H54 (cell line): ENCODE measurements around the gene LRRC63.
"Not testable (repeated sequence)": the region's sequence is repeated elsewhere in the genome, so short reads cannot be mapped to it uniquely, and the experiment has no call there.

ENCODE experiments used
- DNase-seq: peaks from one replicate; pipeline ENCODE4 v3.0.0; 2011; ENCODE audit warnings: low spot score, mixed read lengths; ENCODE audit not compliant: insufficient read length
- FAIRE-seq: peaks from 3 replicates; lab custom pipeline; 2011; peaks lifted over from hg19 to GRCh38; lab: Jason Lieb, UNC
- POLR2A ChIP-seq: IDR thresholded peaks from 2 replicates; pipeline ENCODE4 v1.6.1; 2011; ENCODE audit warnings: low read depth, mild to moderate bottlenecking, low read length

Gene LRRC63

DNA sequence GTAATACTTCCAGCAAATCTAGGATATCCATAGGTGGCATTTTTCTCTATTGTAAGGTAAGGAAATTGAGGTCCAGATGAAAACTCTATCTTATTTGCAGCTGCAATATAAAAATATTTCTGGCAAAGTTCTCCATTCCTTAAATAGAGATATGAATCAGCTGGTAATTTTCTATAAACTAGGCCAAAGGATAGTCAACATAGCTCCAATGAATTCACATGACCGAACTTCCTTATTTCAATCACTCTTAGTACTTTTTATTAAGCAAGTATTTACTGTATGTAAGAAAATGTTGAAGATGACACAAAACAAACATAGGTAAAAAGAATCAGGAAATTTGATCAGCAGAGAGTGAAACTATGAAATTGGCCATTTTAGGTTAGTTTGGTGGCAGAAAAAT, 16.7 kb upstream of the LRRC63 start:
- FAIRE-seq (no peak), DNase-seq (no peak)
- TF ChIP-seq POLR2A: no peak

DNA sequence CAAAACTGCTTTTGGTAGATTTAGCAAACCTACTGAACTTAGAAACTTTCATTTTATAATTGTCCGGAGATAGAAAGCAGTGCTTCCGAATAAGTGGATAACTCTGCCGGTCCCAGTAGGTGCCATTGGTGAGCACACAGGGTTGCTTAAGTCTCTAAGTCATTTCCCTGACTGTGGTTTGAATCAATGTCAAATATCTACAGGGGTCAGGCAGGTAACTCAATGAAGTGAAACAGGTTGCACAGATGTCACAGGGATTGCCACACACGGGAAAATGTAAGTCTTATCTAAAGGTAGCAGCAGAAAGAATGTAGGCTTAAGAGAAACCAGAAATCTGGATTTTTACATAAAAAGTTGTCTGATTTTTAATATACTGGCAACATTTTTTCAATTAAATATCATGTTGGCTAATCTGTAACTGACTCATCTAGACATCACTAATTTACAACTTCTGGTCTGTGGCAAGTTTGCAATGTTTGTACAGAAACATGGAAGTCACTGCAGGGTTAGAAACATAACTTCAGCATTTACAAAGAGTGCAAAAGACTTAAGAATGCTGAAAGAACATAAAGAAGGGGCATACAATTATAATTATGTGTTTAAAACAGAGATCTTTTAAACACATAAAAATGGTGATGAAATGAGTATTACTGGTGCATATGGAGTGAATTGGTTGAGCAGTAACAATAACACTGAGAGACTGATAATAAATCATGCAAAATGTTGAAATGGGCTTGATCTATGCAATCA, 14.3 kb upstream of the LRRC63 start:
- DNase-seq (no peak), FAIRE-seq (no peak)
- TF ChIP-seq POLR2A: no peak

DNA sequence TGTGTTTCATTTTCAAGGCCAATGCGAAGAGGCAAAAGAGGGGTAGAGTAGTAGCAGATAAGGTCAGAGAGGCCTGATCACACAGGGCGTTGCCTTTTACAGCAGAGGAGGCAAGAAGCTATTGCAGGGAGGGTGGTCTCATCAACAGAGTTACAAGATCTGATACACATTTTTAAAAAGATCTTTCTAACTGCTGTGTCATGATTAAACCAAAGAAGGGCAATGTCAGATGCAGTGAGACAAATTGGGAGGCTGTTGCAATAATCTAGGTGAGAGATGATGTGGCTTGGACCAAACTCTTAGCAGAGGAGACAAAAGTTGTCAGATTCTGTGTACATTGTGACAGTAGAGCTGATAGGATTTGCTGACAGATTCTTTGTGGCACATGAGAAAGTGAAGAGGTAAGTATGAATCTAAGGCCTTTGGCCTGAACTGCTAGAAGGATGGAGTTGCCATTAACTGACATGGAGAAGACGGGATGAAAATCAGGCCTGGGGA, 13.0 kb upstream of the LRRC63 start:
- TF ChIP-seq POLR2A: no peak
- no peak for FAIRE-seq
- no peak for DNase-seq

DNA sequence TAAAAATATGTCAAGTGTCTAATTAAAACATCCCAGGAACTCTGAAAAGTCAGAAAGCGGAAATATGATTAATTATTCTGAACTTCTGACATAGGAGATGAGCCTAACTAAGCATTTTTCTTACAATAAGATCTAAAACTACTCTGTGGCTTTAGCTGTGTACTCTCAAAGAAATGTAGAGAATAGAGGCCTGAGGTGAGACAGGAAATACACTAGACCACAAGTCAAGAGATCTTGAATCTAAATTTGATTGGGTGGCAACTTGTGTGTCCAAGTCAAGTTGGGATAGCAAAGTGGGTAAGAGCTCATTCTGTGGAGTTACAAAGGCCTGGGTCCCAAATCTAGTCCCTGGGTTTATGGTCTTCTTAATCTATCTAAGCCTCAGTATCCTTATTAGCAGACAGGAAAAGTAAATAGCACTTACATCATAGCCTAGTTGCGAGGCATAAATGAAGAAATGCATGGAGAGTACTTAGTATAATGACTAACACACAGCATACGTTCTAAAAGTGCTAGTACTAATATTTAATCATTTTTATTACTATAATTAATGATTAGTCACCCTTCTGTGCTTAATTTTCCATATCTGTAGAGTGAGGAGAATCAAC, 9.4 kb upstream of the LRRC63 start:
- FAIRE-seq (no peak), DNase-seq (no peak)
- TF ChIP-seq POLR2A: no peak

DNA sequence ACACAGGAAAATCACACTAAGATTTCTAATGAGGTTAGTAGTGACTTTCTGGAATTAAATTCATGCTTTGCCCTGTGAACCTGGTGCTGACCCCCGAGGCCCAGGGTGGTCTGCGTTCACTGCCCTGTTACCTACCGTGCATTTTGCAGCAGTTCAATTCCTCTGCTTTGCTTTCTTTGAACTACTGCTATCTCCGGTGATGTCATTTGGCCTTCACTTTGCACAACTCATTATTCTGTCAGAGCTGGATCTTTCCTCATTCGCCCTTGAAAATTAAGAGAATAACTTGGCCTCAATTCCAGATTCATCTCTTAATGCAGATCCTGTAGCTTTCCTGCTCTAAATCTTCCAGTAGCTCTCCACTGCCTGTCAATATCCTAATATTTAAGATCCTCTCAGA, 8.8 kb upstream of the LRRC63 start:
- TF ChIP-seq POLR2A: no peak
- no peak for DNase-seq
- no peak for FAIRE-seq

DNA sequence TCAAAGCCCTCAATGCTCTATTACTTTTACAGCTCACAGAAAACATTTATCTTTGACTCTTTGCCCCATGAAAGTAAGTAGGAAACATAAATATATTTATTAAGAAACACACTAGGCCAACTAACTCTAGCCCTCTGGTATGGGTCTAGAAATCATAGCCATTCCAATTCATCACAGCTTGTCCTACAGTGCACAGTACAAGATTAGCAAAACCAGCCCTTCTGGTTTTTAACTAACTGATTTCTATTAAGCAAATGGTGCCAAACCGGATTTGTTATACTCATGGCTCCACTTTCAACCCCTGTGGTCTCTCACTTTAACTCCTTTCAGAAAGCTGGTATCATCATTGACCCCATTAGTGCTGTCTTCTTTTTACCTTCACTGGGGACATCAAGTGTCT, 5.6 kb upstream of the LRRC63 start:
- TF ChIP-seq POLR2A: no peak
- FAIRE-seq (no peak), DNase-seq (no peak)

DNA sequence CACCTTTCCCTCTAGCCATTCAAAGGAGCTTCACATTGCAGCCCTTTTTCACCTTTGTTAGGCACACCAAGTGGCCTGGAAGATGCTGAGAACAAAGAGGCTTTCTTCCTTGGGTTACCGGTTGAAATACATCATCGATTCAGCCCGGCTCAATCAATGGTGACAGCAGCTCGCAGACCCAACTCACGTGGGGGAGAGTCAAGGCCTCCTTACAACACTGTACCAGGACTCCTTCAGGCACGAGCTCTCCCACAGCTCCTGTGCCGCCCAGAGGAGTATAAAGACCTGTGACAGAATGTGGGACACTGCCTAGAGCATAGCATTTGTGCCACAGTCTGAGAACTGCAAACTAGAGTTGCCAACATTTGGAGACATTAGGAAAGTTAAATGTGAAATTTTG, 3.9 kb upstream of the LRRC63 start:
- FAIRE-seq (no peak), DNase-seq (no peak)
- no peak for TF ChIP-seq POLR2A

DNA sequence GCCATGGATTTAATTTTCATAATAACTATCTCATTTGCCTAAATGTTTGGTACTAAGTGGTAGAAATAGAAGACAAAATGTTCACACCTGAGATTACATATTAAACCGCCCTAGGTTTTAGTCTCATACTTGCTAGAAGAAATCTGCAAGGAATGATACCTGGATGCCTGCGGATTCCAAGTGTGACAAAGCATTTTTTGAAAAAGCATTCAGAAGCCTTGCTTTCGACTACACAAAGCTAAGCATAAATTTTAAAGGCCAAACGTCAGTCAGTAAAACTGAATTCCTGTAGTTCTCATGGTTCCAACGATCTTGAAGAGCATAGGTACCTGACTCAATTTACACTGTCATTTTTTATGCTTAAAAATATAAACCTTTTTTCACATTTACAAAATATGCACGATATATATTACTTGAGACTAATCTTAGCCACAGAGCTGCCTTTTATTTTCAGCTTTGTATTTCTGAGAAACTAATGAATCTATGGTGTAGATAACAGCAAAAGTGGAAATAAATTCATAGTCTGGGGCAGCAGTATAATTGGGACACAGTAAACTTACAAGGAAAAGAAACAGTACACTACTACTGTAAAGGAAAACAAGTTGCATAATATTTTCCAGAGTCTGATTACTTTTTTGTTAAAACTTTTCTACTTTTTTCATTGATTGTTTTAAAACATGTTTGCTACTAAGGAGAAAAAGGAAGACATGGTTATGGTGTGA, 1.2 kb upstream of the LRRC63 start:
- FAIRE-seq (no peak), DNase-seq (no peak)
- no peak for TF ChIP-seq POLR2A

DNA sequence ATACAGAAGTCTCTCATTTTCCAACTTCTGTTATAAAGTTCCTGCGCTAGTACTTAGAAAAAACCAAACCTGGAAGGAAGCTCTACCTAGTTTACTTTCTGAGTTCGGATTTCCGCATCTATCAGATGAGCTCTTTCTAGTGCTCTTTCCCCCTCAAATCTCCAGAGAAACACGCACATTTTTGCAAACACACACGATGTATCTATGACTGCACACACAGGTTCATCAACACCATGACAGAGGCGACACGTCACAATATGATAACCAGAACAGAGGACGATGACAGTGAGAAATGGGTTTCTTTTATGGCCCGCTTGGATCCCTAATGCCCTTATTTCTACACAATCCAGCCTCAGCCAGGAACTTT, 629 bp upstream of the LRRC63 start:
- TF ChIP-seq POLR2A: no peak
- no peak for FAIRE-seq

DNA sequence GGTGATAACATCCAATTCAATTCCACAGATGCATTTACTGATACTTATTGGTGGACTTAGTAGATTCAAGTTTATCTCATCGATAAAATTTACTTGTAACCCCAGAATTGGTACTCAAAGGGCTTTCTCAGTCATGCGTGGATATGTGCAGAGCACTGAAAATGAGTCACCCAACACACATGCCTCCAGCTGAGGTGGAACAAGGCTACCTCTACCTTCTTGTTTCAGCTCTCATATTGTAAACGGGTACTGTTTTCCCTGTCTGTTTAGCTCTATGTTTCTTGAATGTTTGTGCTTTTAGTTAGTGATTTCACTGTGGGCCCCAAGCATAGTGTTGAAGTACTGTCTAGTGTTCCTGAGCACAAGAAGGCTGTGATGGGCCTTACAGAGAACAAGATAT, 1.5 kb downstream of the LRRC63 start:
- FAIRE-seq (no peak), DNase-seq (no peak)
- no peak for TF ChIP-seq POLR2A

More for the DNA sequence above, 629 bp upstream of the LRRC63 start:
- DNase-seq: no peak

DNA sequence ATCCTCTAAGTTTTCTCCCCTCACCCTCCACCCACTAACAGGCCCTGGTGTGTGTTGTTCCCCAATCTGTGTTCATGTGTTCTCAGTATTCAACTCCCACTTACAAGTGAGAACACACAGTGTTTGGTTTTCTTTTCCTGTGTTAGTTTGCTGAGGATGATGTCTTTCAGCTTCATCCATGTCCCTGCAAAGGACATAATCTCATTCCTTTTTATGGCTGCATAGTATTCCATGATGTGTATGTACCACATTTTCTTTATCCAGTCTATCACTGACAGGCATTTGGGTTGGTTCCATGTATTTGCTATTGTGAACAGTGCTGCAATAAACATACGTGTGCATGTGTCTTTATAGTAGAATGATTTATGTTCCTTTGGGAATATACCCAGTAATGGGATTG, 3.0 kb downstream of the LRRC63 start:
- not testable (repeated sequence) for FAIRE-seq, DNase-seq

DNA sequence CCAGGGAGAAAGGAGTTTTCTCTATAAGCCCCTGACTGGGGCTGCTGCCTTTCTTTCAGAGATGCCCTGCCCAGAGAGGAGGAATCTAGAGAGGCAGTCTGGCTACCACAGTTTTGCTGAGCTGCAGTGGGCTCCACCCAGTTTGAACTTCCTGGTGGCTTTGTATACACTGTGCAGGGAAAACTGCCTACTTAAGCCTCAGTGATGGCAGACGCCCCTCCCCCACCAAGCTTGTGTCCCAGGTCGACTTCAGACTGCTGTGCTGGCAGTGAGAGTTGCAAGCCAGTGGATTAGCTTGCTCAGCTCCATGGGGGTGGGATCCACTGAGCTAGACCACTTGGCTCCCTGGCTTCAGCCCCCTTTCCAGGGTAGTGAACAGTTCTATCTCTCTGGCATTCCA, 8.5 kb downstream of the LRRC63 start:
- not testable (repeated sequence) for FAIRE-seq, DNase-seq

DNA sequence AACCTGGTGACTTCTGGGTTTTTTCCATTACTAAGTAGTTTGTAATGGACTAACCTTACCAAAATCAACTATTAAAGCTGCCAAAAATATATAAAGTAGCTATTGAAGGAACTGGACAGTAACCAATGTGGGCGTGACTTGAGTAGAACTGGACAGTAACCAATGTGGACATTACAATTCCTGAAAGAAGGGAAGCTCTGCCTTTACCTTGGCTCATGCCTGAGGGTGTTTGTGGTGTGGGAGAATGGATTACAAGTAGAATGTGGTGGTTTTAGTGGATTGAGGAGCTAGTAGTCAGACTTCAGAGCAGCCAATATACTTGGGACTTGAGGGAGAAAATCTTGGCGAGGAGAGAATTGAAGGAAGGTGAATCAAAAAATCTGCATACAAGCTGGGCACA, 17.5 kb downstream of the LRRC63 start:
- DNase-seq: no peak
- FAIRE-seq: no peak
- no peak for TF ChIP-seq POLR2A

DNA sequence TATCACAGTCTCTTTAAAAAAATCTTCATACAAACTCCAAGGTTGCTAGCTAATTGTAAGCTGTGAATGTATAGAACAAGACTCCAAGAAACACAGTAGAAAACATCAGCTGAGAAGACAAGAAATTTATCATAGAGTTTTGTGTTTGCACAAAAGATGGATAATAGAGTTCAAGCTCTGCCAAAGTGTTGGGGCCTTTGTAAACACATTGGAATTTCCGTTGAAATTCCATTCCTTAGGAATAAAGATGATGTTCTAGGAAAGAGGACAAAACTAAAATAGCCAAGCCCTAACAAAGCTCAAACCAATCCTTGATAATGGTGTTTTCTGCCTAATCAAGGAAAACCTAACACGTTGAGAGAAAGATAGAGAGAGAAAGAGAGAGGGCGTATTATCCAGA, 20.6 kb downstream of the LRRC63 start:
- TF ChIP-seq POLR2A: no peak
- DNase-seq (no peak), FAIRE-seq (no peak)

DNA sequence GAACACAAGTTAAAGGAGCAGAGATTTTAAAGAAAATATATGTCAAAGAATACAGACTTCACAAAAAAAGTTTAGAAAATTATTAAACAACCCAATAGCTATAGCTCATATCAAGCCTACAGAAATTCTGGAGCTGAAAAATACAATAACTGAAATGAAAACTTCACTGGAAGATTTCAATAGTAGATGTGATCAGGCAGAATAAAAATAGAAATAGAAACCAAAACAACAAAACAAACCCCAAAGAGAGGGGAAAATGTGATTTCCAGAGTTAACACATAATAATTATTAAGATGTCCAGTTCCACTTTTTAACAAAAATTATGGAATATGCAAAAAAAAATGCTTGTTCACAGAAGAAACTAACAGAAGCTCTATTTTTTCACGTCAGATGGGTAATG, 23.6 kb downstream of the LRRC63 start:
- DNase-seq (no peak), FAIRE-seq (no peak)
- TF ChIP-seq POLR2A: no peak
